C4-2B (cell line): ENCODE results near the gene SCUBE1.

Source experiments
- CTCF ChIP-seq: fragments of 450-650 bp; conservative IDR thresholded peaks from 2 replicates; pipeline ENCODE4 v1.5.1; 2017; ENCODE audit warnings: mild to moderate bottlenecking
- ZFX ChIP-seq: fragments of 450-650 bp; IDR thresholded peaks from 2 replicates; pipeline ENCODE4 v1.6.1; 2017

GRCh38 chr22:43234264-43234988 is 108.7 kb downstream of the SCUBE1 start:
- TF ChIP-seq CTCF (no peak), ZFX (no peak)
